ENCODE results near the gene RCSD1.

Gene RCSD1

DNA sequence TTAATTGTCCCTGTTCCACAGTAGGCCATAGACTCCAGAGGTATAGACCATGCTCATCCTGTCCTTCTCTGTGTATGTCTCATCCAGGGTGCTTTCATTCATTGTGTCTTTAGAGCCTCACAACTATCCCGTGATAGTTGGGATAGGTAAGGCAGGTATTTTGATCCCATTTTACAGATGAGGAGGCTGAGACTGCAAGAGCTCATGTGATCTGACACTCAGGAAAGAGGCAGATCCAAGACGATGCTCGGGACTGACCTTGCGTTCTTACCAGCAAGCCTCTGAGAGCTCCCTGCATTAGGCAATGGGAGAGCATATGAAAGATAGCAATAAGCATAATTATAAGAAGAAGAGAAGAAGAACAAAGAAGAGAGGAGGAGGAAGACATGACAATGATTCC is 42.8 kb downstream of the RCSD1 start:
- DNase-seq (ENCODE audit: insufficient read length) = no peak
- FAIRE-seq = no peak
- TF ChIP-seq POLR2AphosphoS5 (IDR thresholded peaks at IDR 0.05; ENCODE audit: low read depth, low read length) (no peak), POLR2A (IDR thresholded peaks at IDR 0.05; ENCODE audit: low read depth, low read length) (no peak), TAF1 (IDR thresholded peaks at IDR 0.05; ENCODE audit: borderline replicate concordance, low read depth, low read length) (no peak)

DNA sequence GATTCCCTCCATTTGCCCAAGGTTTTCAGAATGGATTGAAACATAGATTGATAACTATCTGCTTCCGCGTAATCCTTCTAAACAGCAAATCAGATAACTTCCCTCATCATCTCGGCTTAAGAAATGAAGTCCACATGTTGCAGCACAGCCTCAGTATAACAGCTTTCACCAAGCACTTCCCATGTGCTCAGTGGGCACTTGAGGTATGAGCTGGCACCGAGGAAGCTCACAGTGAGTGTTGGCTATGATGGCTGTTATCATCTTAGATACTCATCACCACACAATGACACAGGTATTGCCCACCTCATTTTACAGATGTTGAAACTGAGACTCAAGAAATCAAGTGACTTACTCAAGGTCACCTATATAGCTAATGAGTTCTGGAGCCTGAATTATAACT is 43.2 kb downstream of the RCSD1 start:
- DNase-seq (ENCODE audit: insufficient read length) (no peak), FAIRE-seq (no peak)
- TF ChIP-seq TAF1 (IDR thresholded peaks at IDR 0.05; ENCODE audit: borderline replicate concordance, low read depth, low read length) = no peak
- TF ChIP-seq POLR2A (IDR thresholded peaks at IDR 0.05; ENCODE audit: low read depth, low read length) = no peak
- TF ChIP-seq POLR2AphosphoS5 (IDR thresholded peaks at IDR 0.05; ENCODE audit: low read depth, low read length) = no peak

DNA sequence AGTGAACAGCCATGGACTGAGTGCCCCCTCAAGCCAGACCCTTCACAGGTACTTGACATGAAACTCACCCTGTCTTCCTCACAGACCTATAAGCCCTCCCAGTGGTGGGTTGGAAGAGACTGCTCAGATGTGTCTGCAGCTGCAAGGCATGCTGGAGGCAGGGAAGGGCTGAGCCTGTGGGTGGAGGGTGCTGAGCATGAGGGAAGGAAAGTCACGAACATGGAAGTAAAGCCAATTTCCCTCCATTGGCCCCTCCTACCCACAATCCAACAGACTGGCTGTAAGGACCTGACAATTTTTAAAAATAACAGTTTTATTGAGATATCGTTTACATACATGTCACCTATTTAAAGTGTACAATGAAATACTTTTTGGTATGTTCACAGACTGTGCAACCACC is 44.1 kb downstream of the RCSD1 start:
- DNase-seq (ENCODE audit: insufficient read length) (no peak), FAIRE-seq (no peak)
- TF ChIP-seq TAF1 (IDR thresholded peaks at IDR 0.05; ENCODE audit: borderline replicate concordance, low read depth, low read length) = no peak
- TF ChIP-seq POLR2AphosphoS5 (IDR thresholded peaks at IDR 0.05; ENCODE audit: low read depth, low read length) = no peak
- TF ChIP-seq POLR2A (IDR thresholded peaks at IDR 0.05; ENCODE audit: low read depth, low read length) = no peak

DNA sequence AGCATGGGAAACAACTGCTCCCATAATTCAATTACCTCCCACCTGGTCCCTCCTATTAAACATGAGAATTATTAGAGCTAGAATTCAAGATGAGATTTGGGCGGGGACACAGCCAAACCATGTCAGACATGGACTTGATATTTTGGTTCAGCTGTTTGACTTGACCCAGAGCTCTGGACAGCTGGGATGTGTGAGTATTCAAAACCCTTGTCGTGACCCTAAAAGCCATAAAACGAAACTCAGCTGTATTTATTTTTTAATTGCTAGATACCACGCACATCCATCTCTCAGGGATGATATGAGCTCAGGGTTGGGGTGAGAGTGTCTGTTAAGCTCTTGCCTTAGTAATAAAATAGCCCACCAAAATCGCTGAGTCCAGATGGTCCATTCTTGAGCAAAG is 45.4 kb downstream of the RCSD1 start:
- TF ChIP-seq POLR2AphosphoS5 (IDR thresholded peaks at IDR 0.05; ENCODE audit: low read depth, low read length) (no peak), POLR2A (IDR thresholded peaks at IDR 0.05; ENCODE audit: low read depth, low read length) (no peak), TAF1 (IDR thresholded peaks at IDR 0.05; ENCODE audit: borderline replicate concordance, low read depth, low read length) (no peak)
- FAIRE-seq = no peak
- DNase-seq (ENCODE audit: insufficient read length) = no peak

DNA sequence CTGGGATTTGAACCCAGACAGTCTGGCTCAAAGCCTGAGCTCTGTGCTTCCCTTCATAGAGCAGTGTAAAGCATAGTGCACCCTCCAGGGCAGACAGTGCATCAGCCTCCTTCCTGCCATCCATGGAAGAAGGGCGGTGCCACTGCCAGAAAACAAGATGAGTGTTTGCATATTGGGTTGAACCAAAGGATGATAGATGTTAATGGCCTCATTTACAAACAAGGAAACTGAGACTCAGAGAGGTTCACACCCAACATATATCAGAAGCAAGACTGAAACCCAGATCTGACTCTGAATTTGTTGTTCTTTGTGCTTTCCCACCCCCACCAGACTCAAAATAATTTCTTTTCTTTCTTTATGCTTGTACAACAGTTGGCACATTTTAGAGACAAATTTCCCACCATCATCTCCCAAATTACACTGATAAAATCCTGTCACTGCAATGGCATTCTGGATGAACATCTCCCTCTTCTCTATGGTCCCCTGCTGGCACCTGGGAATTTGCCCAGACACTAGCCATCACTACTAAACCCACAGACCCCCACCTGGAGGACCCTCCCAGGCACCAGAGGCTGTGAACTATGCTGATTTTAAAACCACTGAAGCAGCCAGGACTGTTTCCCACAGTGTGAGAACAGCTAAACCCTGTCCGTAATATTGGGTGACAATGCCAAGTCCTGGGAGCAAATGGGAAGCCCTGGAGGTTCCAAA is 46.3 kb downstream of the RCSD1 start:
- TF ChIP-seq POLR2AphosphoS5 (IDR thresholded peaks at IDR 0.05; ENCODE audit: low read depth, low read length) = no peak
- TF ChIP-seq TAF1 (IDR thresholded peaks at IDR 0.05; ENCODE audit: borderline replicate concordance, low read depth, low read length) = no peak
- peak; percentile 5 for FAIRE-seq

DNA sequence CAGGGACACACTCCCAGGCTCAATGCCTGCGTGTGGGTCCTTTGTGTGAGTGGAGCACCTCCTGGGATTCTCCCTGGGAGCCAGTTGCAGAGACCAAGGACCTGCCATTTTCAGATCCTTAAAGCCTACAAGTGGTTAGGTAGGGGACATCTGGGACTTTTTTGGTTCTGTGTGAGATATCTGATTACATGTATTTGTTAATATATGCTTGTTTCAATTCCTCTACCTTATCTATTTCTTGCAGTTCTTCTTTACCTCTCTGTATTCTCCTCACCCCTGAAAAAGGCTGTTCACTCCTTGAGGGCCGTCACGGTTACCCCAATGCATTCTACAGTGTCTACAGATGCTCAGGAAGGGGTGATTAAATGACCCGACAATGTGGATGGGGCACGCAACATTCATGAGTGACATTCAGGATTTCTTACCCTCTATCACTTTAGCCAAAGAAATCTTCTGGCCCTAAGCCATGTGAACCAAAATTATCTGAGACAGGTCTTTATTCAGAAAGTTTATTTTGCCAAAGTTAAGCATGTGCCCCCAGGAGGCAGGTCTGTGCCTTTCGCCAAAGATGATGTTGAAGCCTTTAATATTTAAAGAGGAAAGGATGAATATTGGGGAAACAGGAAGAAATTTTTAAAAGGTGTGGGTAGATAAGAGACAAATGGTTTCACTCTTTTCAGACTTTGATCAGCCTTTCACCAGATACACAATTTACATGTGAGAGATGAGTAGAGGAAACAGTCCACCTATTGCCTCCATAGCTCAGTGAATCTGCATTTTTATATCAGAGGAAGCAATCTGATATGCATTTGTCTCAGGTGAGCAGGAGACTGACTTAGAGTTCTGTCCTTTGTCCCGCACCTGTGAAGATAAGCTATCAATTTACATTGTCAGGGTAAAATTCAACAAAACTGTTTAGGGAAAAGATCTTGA is 47.1 kb downstream of the RCSD1 start:
- DNase-seq (ENCODE audit: insufficient read length) (no peak), FAIRE-seq (no peak)
- TF ChIP-seq POLR2AphosphoS5 (IDR thresholded peaks at IDR 0.05; ENCODE audit: low read depth, low read length) = no peak
- TF ChIP-seq TAF1 (IDR thresholded peaks at IDR 0.05; ENCODE audit: borderline replicate concordance, low read depth, low read length) = no peak
- TF ChIP-seq POLR2A (IDR thresholded peaks at IDR 0.05; ENCODE audit: low read depth, low read length) = no peak

More for the DNA sequence above, 46.3 kb downstream of the RCSD1 start:
- no peak for DNase-seq (ENCODE audit: insufficient read length)

DNA sequence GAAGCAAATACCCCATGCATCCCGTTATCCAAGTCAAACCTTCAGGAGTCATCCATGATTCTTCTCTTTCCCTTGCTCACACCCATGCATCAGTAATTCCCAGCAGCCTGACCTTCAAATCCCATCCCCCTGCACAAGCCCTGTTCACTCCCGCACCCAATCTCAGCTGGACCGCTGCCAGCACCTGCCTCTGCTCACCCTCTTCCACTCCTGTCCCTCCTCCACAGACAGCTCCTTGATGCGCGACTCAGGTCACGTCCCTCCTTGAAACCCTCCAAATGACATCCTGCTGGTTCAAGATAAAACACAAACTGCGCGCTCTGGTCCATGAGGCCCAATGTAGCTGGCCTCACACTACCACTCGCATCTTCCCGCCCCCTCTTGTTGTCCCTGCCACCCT is 48.4 kb downstream of the RCSD1 start:
- FAIRE-seq = no peak
- TF ChIP-seq TAF1 (IDR thresholded peaks at IDR 0.05; ENCODE audit: borderline replicate concordance, low read depth, low read length) = no peak
- no peak for TF ChIP-seq POLR2AphosphoS5 (IDR thresholded peaks at IDR 0.05; ENCODE audit: low read depth, low read length)
- TF ChIP-seq POLR2A (IDR thresholded peaks at IDR 0.05; ENCODE audit: low read depth, low read length) = no peak
- DNase-seq (ENCODE audit: insufficient read length) = no peak

DNA sequence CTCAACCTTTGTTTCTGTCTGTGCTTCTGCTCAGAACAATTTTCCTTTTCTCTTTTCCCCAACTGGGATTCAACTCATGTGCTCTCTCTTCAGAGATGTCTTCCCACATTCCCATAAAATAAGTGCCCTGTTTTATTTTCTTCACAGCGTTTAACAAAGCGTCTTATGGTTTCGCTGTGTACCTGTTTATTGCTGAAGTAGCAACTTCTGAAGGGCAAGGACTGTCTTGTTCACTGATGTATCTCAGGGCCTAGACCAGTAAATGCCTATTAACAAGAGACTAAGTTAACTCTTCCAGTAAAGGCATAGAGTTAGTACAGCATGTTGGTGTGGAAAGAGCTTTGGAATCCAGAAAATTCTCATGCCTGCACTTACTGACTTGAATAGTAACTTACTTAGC is 48.8 kb downstream of the RCSD1 start:
- FAIRE-seq (no peak), DNase-seq (ENCODE audit: insufficient read length) (no peak)
- no peak for TF ChIP-seq POLR2AphosphoS5 (IDR thresholded peaks at IDR 0.05; ENCODE audit: low read depth, low read length)
- no peak for TF ChIP-seq POLR2A (IDR thresholded peaks at IDR 0.05; ENCODE audit: low read depth, low read length)
- TF ChIP-seq TAF1 (IDR thresholded peaks at IDR 0.05; ENCODE audit: borderline replicate concordance, low read depth, low read length) = no peak

DNA sequence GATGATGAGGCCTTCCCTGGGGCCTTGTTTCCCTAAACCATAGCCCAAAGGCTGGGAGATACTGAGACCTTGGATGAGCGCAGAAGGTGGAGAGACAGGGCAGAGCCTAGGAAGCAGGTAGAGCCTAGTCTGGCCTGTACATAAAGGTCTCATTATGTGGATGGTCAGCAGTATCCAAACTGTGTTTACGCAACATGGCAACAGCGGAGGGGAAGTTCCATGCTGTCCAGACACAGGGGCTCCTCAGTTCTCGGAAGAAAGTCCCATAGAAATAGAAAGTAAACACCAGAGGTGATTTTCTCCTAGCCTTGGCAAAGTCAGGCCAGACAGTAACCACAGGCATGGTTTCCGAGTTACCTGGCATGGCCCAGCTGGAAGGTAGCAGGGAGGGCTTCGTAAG is 49.7 kb downstream of the RCSD1 start:
- no peak for TF ChIP-seq TAF1 (IDR thresholded peaks at IDR 0.05; ENCODE audit: borderline replicate concordance, low read depth, low read length)
- TF ChIP-seq POLR2A (IDR thresholded peaks at IDR 0.05; ENCODE audit: low read depth, low read length) = no peak
- TF ChIP-seq POLR2AphosphoS5 (IDR thresholded peaks at IDR 0.05; ENCODE audit: low read depth, low read length) = no peak
- FAIRE-seq = no peak
- no peak for DNase-seq (ENCODE audit: insufficient read length)

DNA sequence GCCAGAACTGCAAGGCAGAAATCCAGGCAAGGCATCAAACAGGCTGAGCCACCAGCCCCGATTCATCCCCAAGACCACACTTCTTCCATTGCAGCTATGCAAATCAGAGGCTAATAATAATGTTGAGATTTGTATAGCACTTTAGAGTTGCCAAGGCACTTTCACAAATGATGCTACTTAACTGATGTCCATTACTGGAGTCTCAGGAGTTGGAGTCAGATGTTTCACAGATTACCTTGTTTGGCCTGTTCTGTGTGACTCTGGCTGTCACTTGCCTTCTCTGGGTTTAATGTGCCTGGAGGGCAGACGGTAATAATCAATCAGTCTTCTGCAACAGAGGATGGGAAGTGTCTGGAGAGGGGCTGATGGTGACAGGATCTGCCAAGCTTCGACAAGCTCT is 51.0 kb downstream of the RCSD1 start:
- FAIRE-seq (no peak), DNase-seq (ENCODE audit: insufficient read length) (no peak)
- TF ChIP-seq TAF1 (IDR thresholded peaks at IDR 0.05; ENCODE audit: borderline replicate concordance, low read depth, low read length) (no peak), POLR2A (IDR thresholded peaks at IDR 0.05; ENCODE audit: low read depth, low read length) (no peak), POLR2AphosphoS5 (IDR thresholded peaks at IDR 0.05; ENCODE audit: low read depth, low read length) (no peak)

DNA sequence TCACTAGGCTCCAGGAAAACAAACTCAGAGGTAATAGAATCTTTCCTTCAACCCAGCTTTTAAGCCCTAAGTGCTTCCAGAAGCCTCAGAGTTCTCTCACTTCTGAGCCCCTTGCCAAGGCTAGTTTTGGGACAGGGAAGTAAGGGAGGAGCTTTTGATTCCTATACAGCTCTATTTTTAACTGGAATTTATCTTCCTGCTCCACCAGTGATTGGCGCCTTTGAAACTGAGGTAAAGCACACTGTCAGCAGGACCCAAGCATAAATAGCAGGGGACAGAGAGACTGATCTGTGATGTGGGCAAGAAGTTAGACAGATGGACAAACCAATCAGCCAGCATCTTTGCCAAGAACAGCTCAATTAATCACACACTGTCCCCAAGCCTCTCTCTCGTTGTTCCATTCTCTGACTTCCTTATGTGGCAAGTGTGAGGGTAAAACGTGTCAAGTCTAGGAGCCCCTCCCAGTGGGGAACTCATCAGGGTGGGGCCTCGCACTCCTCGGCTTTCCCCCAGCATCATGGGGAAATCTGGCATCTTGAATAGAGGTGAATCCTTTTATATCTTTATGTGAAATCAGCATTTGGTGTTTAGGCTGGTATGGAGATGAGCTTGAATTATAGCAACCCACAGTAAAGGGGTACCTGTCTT is 51.5 kb downstream of the RCSD1 start:
- DNase-seq (ENCODE audit: insufficient read length) (no peak), FAIRE-seq (no peak)
- TF ChIP-seq POLR2AphosphoS5 (IDR thresholded peaks at IDR 0.05; ENCODE audit: low read depth, low read length) (no peak), TAF1 (IDR thresholded peaks at IDR 0.05; ENCODE audit: borderline replicate concordance, low read depth, low read length) (no peak)

All from GM12892 (cell line).